IMR-90 (cell line): ENCODE measurements around the gene TMEM191B.
"Not testable (repeated sequence)": the region's sequence is repeated elsewhere in the genome, so short reads cannot be mapped to it uniquely, and the experiment has no call there.

Experiments used
- BHLHE40 ChIP-seq: fragments of 150-350 bp; IDR thresholded peaks from 2 replicates; pipeline ENCODE4 v1.6.1; 2016; ENCODE audit warnings: mild to moderate bottlenecking, low read depth, low read length
- CTCF ChIP-seq: conservative IDR thresholded peaks from 2 replicates; pipeline ENCODE4 v1.5.1; 2012; ENCODE audit warnings: mild to moderate bottlenecking, low read depth, low read length, improper control_type of control experiment
- FOS ChIP-seq: fragments of 150-350 bp; IDR thresholded peaks from 2 replicates; pipeline ENCODE4 v1.6.1; 2016; ENCODE audit warnings: low read depth, low read length
- MAZ ChIP-seq: IDR thresholded peaks from 2 replicates; pipeline ENCODE4 v1.6.1; 2012; ENCODE audit warnings: low read depth, mild to moderate bottlenecking, low read length, improper control_type of control experiment, moderate library complexity, borderline replicate concordance
- MXI1 ChIP-seq: IDR thresholded peaks from 2 replicates; pipeline ENCODE4 v1.6.1; 2012; ENCODE audit warnings: low read depth, mild to moderate bottlenecking, low read length, moderate library complexity, borderline replicate concordance
- NFE2L2 ChIP-seq: fragments of 150-350 bp; IDR thresholded peaks from 2 replicates; pipeline ENCODE4 v1.6.1; 2016; ENCODE audit warnings: low read depth, mild to moderate bottlenecking, low read length
- POLR2A ChIP-seq: IDR thresholded peaks from 2 replicates; pipeline ENCODE4 v1.6.1; 2012; ENCODE audit warnings: mild to moderate bottlenecking, low read depth, low read length
- RAD21 ChIP-seq: IDR thresholded peaks from 2 replicates; pipeline ENCODE4 v1.6.1; 2012; ENCODE audit warnings: low read length, improper control_type of control experiment
- RFX5 ChIP-seq: IDR thresholded peaks from 2 replicates; pipeline ENCODE4 v1.8.0; 2012; ENCODE audit warnings: low read depth, mild to moderate bottlenecking, low read length, moderate library complexity
- SMC3 ChIP-seq: fragments of 150-350 bp; IDR thresholded peaks from 2 replicates; pipeline ENCODE4 v1.6.1; 2016; ENCODE audit warnings: low read depth, mild to moderate bottlenecking, antibody characterized with exemption, low read length, moderate library complexity

- not testable (repeated sequence) for TF ChIP-seq MXI1, RFX5, NFE2L2, SMC3, FOS, CTCF, RAD21, POLR2A, MAZ, BHLHE40
These were observed 49.7 kb downstream of the TMEM191B start for GRCh38 chr22:18577090-18577818.
